ENCODE data around the gene HMOX2.

The HMOX2 gene

DNA sequence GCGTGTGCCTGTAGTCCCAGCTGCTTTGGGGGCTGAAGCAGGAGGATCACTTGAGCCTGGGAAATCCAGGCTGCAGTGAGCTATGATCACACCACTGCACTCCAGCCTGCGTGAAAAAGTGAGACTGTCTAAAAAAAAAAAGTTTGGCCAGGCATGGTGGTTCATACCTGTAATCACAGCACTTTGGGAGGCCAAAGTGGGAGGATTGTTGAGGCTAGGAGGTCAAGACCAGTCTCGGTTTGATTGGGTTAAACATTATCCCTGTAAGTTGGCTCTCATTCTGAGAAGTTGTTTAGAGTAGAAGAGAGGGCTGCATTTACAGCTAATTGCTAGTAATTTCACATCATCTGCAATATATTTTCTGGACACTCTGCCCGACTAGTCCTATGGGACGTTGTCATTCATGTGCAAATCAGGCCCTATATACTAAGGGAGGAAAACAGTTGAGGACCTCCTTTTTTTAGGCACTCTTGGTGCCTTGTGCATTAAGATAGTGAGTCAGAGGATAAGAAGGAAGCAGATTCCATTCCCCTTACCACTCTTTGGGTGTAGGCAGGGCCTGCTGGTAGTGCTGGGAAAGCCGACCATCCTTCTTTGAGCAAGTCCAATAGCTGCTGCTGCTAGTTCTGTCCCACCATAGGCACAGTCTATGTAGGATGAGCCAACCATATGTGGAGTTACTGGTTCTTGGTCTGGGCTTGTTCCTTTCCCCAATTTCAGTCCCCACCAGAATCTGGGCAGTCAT is 18.7 kb downstream of the HMOX2 start:
- TF ChIP-seq, protein P1, sequence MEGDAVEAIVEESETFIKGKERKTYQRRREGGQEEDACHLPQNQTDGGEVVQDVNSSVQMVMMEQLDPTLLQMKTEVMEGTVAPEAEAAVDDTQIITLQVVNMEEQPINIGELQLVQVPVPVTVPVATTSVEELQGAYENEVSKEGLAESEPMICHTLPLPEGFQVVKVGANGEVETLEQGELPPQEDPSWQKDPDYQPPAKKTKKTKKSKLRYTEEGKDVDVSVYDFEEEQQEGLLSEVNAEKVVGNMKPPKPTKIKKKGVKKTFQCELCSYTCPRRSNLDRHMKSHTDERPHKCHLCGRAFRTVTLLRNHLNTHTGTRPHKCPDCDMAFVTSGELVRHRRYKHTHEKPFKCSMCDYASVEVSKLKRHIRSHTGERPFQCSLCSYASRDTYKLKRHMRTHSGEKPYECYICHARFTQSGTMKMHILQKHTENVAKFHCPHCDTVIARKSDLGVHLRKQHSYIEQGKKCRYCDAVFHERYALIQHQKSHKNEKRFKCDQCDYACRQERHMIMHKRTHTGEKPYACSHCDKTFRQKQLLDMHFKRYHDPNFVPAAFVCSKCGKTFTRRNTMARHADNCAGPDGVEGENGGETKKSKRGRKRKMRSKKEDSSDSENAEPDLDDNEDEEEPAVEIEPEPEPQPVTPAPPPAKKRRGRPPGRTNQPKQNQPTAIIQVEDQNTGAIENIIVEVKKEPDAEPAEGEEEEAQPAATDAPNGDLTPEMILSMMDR (IDR thresholded peaks at IDR 0.05) = no peak
- no peak for TF ChIP-seq ZFX (IDR thresholded peaks at IDR 0.05; ENCODE audit: borderline replicate concordance)
- H3K27ac ChIP-seq = no peak overlapping the region

DNA sequence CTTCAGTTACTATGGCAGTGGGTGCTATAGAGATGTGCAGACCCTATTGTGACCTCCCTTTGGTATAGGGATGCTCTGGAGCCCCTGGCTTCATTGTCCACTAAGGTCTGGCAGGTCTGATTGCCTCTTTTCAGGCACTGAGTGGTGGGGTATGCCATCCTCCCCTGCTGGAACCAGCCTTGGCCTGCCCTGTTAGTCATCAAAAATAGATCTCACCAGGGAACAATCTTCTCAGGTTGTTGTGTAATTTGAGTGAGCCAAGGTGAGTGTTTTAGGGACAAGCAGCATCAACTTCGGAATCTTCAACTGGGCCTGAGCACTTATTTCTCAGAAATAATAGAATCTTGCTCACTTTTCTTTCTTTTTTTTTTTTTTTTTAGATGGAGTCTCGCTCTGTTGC is 19.6 kb downstream of the HMOX2 start:
- TF ChIP-seq ZFX (IDR thresholded peaks at IDR 0.05; ENCODE audit: borderline replicate concordance) = no peak
- TF ChIP-seq, protein P1 (IDR thresholded peaks at IDR 0.05) = no peak
- no peak overlapping the region for H3K27ac ChIP-seq

DNA sequence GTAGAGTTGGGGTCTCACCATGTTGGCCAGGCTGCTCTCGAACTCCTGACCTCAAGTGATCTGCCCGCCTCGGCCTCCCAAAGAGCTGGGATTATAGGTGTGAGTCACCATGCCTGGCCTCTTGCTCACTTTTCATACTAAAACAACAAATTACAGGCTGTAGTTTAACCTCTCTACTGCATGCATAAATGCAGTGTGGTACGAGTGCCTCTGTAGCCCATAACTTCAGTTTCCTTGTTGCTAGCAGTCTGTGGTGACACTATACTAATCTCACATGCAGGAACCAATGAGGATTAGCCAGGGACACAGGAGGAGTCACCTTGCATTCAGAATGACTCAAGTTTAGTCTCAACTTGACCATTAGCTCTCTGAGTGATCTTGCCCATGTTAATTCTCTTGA is 20.1 kb downstream of the HMOX2 start:
- TF ChIP-seq, protein P1 (IDR thresholded peaks at IDR 0.05) = no peak
- no peak for TF ChIP-seq ZFX (IDR thresholded peaks at IDR 0.05; ENCODE audit: borderline replicate concordance)
- no peak overlapping the region for H3K27ac ChIP-seq

DNA sequence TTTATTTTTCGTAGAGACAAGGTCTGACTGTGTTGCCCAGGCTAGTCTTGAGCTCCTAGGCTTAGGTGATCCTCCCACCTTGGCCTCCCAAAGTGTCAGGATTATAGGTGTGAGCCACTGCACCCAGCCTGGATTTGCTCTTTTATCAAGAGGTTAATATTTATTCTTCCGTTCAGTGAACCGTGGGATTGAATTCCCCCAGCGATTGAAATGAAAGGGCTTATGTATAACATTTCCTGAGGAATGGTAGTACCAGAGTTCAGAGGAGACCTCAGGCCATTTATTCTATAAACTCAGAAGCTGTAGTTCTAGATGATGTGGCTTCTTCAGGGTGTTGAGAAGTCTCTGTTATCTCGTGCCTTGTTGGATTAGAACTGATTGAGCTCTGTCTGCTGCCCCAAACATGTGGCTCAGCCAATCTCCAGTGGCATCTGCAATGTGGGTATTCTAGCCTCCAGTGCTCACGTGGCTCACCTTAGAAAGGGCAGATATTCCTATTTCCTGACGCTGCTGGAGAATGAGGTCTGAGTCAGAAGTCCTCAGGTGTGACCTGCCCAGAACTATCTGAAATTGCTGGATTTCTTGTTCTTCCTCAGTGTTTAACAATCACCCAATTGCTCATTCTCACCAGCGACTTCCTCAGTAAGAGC is 22.5 kb downstream of the HMOX2 start:
- H3K27ac ChIP-seq = no peak overlapping the region
- TF ChIP-seq, protein P1 (IDR thresholded peaks at IDR 0.05) = no peak
- no peak for TF ChIP-seq ZFX (IDR thresholded peaks at IDR 0.05; ENCODE audit: borderline replicate concordance)

DNA sequence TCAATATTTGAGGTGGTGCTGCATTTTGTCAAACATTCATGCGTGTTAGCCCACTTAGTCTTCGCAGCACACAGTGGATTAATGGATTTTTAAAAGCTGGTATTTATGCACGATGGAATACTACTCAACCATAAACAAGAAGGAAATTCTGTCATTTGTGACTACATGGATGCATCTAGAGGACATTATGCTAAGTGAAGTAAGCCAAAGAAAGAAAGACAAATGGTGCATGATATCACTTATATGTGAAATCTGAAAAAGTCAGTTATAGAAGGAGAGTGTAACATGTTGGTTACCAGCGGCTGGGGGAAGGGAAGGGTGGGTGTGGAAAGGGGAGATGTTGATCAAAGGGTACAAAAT is 23.0 kb downstream of the HMOX2 start:
- TF ChIP-seq ZFX (IDR thresholded peaks at IDR 0.05; ENCODE audit: borderline replicate concordance) = no peak
- TF ChIP-seq, protein P1 (IDR thresholded peaks at IDR 0.05) = no peak
- no peak overlapping the region for H3K27ac ChIP-seq

DNA sequence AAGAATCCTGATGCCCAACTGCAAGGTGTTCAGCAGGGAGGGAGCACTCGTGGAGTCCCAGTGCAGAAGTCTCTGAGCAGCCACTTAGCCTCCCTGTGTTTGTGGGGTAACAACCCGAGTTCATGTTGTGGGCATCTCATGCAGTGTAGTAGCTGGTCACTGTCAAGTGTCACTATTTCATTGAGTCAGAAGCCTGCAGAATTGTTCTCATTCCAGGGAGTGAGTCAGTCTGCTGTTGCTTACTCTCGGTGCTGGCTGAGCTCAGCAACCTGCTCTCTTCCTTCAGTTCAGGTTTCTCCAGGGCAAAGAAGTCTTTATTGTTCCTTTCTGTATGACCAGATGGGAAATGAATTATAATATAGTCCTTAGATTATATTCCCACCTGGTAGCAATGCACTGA is 24.1 kb downstream of the HMOX2 start:
- no peak overlapping the region for H3K27ac ChIP-seq
- TF ChIP-seq, protein P1 (IDR thresholded peaks at IDR 0.05) = no peak
- no peak for TF ChIP-seq ZFX (IDR thresholded peaks at IDR 0.05; ENCODE audit: borderline replicate concordance)

DNA sequence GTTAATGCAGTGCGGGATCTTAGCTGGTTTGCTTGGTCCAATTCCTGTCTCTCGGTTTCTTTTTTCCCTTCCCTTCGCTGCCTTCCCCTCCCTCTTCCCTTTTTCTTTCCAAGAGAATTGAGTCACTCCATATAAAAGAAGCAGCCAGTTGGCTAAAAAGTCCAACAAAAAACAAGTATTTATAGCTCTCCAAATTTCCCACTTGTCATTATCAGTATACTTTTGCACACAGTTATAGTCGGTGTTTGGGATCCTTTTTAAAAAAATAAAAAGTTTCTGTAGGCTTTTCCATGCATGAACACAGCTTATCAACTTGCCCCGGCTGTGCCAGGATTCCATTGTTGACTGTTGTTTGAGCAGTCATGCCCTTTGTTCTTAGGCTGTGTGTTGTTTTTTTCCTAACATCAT is 24.9 kb downstream of the HMOX2 start:
- H3K27ac ChIP-seq = no peak overlapping the region
- TF ChIP-seq, protein P1 (IDR thresholded peaks at IDR 0.05) = no peak
- no peak for TF ChIP-seq ZFX (IDR thresholded peaks at IDR 0.05; ENCODE audit: borderline replicate concordance)
